ENCODE data around the gene PCDHGA7.
"Not testable (repeated sequence)": the region's sequence is repeated elsewhere in the genome, so short reads cannot be mapped to it uniquely, and the experiment has no call there.

The PCDHGA7 gene

GRCh38 chr5:141430332-141431113 lies 48.0 kb downstream of the PCDHGA7 start, which contains the start of gene PCDHGA12:
TSS of gene PCDHGA12 (plus strand) at chr5:141430507. CDS start at chr5:141430760, 253 bp downstream.
- no peak for DNase-seq (ENCODE audit: low spot score)

GRCh38 chr5:141431286-141431685 lies 48.7 kb downstream of the PCDHGA7 start:
- no peak for DNase-seq (ENCODE audit: low spot score)

DNA sequence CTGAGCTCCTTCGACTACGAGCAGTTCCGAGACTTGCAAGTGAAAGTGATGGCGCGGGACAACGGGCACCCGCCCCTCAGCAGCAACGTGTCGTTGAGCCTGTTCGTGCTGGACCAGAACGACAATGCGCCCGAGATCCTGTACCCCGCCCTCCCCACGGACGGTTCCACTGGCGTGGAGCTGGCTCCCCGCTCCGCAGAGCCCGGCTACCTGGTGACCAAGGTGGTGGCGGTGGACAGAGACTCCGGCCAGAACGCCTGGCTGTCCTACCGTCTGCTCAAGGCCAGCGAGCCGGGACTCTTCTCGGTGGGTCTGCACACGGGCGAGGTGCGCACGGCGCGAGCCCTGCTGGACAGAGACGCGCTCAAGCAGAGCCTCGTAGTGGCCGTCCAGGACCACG lies 49.8 kb downstream of the PCDHGA7 start:
- DNase-seq (ENCODE audit: low spot score): not testable (repeated sequence)

DNA sequence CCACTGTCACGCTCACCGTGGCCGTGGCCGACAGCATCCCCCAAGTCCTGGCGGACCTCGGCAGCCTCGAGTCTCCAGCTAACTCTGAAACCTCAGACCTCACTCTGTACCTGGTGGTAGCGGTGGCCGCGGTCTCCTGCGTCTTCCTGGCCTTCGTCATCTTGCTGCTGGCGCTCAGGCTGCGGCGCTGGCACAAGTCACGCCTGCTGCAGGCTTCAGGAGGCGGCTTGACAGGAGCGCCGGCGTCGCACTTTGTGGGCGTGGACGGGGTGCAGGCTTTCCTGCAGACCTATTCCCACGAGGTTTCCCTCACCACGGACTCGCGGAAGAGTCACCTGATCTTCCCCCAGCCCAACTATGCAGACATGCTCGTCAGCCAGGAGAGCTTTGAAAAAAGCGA lies 50.2 kb downstream of the PCDHGA7 start:
- DNase-seq (ENCODE audit: low spot score): not testable (repeated sequence)

- no peak for DNase-seq (ENCODE audit: low spot score)
Measured at GRCh38 chr5:141434006-141434405, 51.5 kb downstream of the PCDHGA7 start.
